ENCODE results near the gene CDH4.

CDH4 gene

GRCh38 chr20:61695741-61696140 is 443.7 kb downstream of the CDH4 start:
- ChIA-PET POLR2A (ENCODE audit: low non-redundant PET) (no interaction called here), CTCF (interaction anchor here (0.6 to 1.2 kb wide), 2 partner anchors 7 to 12 kb away, joined by 3 read pairs; no protein-coding TSS in a partner anchor)
- DNase-seq (ENCODE audit: low spot score), result no peak
- no peak for TF ChIP-seq CTCF (conservative IDR thresholded peaks at IDR 0.05; ENCODE audit: low read depth)
- no peak overlapping the region for H3K27ac ChIP-seq

GRCh38 chr20:61696181-61696735 is 444.2 kb downstream of the CDH4 start:
- CTCF ChIA-PET, result interaction anchor here (0.6 to 1.2 kb wide), 2 partner anchors 8 to 13 kb away, joined by 3 read pairs; no protein-coding TSS in a partner anchor
- TF ChIP-seq CTCF (conservative IDR thresholded peaks at IDR 0.05; ENCODE audit: low read depth), result no peak
- no peak for DNase-seq (ENCODE audit: low spot score)
- H3K27ac ChIP-seq, result no peak overlapping the region
- POLR2A ChIA-PET (ENCODE audit: low non-redundant PET), result no interaction called here

- DNase-seq (ENCODE audit: low spot score), result no peak
- no peak for TF ChIP-seq CTCF (conservative IDR thresholded peaks at IDR 0.05; ENCODE audit: low read depth)
- H3K27ac ChIP-seq, result no peak overlapping the region
- CTCF ChIA-PET, result no interaction called here
- POLR2A ChIA-PET (ENCODE audit: low non-redundant PET), result interaction anchor here (0.6 kb wide), 1 partner anchor 257 kb away, joined by 3 read pairs; no protein-coding TSS in a partner anchor
These were observed 445.9 kb downstream of the CDH4 start for GRCh38 chr20:61697666-61698597.

- DNase-seq (ENCODE audit: low spot score), result no peak
- H3K27ac ChIP-seq, result no peak overlapping the region
- ChIA-PET CTCF (no interaction called here), POLR2A (ENCODE audit: low non-redundant PET) (no interaction called here)
- TF ChIP-seq CTCF (conservative IDR thresholded peaks at IDR 0.05; ENCODE audit: low read depth), result no peak
These were observed 446.8 kb downstream of the CDH4 start for GRCh38 chr20:61698598-61699494.

GRCh38 chr20:61699495-61700374 is 447.7 kb downstream of the CDH4 start:
- TF ChIP-seq CTCF (conservative IDR thresholded peaks at IDR 0.05; ENCODE audit: low read depth), result no peak
- no peak overlapping the region for H3K27ac ChIP-seq
- no peak for DNase-seq (ENCODE audit: low spot score)
- ChIA-PET POLR2A (ENCODE audit: low non-redundant PET) (no interaction called here), CTCF (no interaction called here)
